Endothelial cell (in vitro differentiated cells): Measurements from ENCODE around the gene MUC21. TPM values are rescaled to one million over a fixed set of nuclear protein-coding genes. Genes with fewer than 3 reads are reported as not detected.
"Not testable (repeated sequence)": the region's sequence is repeated elsewhere in the genome, so short reads cannot be mapped to it uniquely, and the experiment has no call there.

ENCODE experiments used
- DNase-seq: peaks from one replicate; pipeline ENCODE4 v3.0.0; 2021; ENCODE audit warnings: low spot score
- H3K27ac Mint-ChIP-seq: one replicate; pipeline ENCODE4 v1.8.0; 2021; ENCODE audit warnings: mixed read lengths, inconsistent platforms; ENCODE audit not compliant: unreplicated experiment
- H3K27me3 Mint-ChIP-seq: one replicate; pipeline ENCODE4 v1.8.0; 2021; ENCODE audit warnings: mild to moderate bottlenecking, moderate library complexity, mixed read lengths, inconsistent platforms; ENCODE audit not compliant: unreplicated experiment
- H3K36me3 Mint-ChIP-seq: one replicate; pipeline ENCODE4 v1.8.0; 2021; ENCODE audit warnings: mild to moderate bottlenecking, low read depth, mixed read lengths, inconsistent platforms; ENCODE audit not compliant: unreplicated experiment
- H3K4me1 Mint-ChIP-seq: one replicate; pipeline ENCODE4 v1.8.0; 2021; ENCODE audit warnings: mild to moderate bottlenecking, mixed read lengths, inconsistent platforms; ENCODE audit not compliant: unreplicated experiment
- H3K4me3 Mint-ChIP-seq: one replicate; pipeline ENCODE4 v1.8.0; 2021; ENCODE audit warnings: mild to moderate bottlenecking, mixed read lengths, inconsistent platforms; ENCODE audit not compliant: unreplicated experiment
- H3K9me3 Mint-ChIP-seq: one replicate; pipeline ENCODE4 v1.8.0; 2021; ENCODE audit warnings: mixed read lengths, inconsistent platforms; ENCODE audit not compliant: unreplicated experiment
- total RNA-seq: library from RNA; stranded (reverse); fragmentation: NEBNext Ultra II Directional; extraction: Animal tissue kit (Norgen Biotek cat#: 25700); gene quantifications from one replicate; pipeline ENCODE4 v1.2.1, GENCODE V29; 2021; ENCODE audit not compliant: unreplicated experiment
- TF ChIP-seq, protein P1 (sequence below): fragments of 200-600 bp; sonication (generic); IDR thresholded peaks from one replicate; pipeline ENCODE4 v1.5.0; 2021; ENCODE audit warnings: antibody characterized with exemption; ENCODE audit not compliant: unreplicated experiment

MUC21 gene
- total RNA-seq, 1 donor from 2014 or later: 0.10 TPM

DNA sequence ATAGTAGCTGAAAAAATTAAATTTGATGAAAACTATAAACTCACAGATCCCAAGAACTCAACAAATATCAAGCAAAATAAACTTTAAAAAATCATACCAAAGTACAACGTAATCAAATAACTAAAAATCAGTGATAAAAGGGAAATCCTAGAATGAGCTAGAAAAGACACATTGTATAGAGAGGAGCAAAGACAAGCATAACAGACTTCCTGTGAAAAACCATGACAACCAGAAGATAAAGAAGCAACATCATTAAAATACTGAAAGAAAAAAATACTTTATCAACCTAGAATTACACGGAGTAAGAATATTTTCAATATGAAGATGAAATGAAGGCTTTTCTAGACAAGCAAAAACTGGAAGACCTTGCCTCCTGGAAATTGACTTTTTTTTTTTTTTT lies 36.5 kb downstream of the MUC21 start:
- TF ChIP-seq, protein P1, sequence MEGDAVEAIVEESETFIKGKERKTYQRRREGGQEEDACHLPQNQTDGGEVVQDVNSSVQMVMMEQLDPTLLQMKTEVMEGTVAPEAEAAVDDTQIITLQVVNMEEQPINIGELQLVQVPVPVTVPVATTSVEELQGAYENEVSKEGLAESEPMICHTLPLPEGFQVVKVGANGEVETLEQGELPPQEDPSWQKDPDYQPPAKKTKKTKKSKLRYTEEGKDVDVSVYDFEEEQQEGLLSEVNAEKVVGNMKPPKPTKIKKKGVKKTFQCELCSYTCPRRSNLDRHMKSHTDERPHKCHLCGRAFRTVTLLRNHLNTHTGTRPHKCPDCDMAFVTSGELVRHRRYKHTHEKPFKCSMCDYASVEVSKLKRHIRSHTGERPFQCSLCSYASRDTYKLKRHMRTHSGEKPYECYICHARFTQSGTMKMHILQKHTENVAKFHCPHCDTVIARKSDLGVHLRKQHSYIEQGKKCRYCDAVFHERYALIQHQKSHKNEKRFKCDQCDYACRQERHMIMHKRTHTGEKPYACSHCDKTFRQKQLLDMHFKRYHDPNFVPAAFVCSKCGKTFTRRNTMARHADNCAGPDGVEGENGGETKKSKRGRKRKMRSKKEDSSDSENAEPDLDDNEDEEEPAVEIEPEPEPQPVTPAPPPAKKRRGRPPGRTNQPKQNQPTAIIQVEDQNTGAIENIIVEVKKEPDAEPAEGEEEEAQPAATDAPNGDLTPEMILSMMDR: no peak
- Mint-ChIP-seq H3K4me3 (no peak overlapping the region), H3K27me3 (peaks cover 4% of the 10 kb centered on the region), H3K4me1 (no peaks in the 10 kb centered on the region), H3K9me3 (no peaks in the 10 kb centered on the region), H3K36me3 (no peaks in the 10 kb centered on the region), H3K27ac (no peak overlapping the region)
- DNase-seq: no peak

DNA sequence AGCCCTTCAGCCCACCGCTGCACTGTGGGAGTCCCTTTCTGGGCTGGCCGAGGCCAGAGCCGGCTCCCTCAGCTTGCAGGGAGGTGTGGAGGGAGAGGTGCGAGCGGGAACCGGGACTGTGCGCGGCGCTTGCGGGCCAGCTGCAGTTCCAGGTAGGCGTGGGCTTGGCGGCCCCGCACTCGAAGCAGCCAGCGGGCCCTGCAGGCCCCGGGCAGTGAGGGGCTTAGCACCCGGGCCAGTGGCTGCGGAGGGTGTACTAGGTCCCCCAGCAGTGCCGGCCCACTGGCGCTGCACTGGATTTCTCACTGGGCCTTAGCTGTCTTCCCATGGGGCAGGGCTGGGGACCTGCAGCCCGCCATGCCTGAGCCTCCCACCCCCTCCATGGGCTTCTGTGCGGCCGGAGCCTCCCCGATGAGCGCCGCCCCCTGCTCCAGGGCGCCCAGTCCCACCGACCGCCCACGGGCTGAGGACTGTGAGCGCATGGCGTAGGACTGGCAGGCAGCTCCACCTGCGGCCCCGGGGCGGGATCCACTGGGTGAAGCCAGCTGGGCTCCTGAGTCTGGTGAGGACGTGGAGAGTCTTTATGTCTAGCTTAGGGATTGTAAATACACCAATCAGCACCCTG lies 37.2 kb downstream of the MUC21 start:
- H3K4me3 Mint-ChIP-seq, DNase-seq, H3K4me1 Mint-ChIP-seq, H3K9me3 Mint-ChIP-seq, H3K36me3 Mint-ChIP-seq, H3K27me3 Mint-ChIP-seq, H3K27ac Mint-ChIP-seq: not testable (repeated sequence)

DNA sequence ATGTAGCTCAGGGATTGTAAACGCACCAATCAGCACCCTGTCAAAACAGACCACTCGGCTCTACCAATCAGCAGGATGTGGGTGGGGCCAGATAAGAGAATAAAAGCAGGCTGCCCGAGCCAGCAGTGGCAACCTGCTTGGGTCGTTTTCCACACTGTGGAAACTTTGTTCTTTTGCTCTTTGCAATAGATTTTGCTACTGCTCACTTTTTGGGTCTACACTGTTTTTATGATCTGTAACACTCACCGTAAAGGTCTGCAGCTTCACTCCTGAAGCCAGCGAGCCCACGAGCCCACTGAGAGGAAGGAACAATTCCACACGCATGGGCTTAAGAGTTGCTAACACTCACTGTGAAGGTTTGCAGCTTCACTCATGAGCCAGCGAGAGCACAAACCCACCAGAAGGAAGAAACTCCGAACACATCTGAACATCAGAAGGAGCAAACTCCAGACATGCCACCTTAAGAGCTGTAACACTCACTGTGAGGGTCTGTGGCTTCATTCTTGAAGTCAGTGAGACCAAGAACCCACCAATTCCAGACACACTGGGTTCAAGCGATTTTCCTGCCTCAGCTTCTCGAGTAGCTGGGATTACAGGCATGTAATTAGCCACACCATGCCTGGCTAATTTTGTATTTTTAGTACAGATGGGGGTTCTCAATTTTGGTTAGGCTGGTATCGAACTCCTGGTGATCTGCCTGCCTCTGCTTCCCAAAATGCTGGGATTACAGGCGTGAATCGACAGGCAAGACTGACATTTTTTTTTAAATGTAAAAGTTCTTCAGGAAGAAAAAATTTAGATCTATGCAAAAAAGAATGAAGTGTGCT lies 38.4 kb downstream of the MUC21 start:
- not testable (repeated sequence) for H3K9me3 Mint-ChIP-seq, H3K36me3 Mint-ChIP-seq, H3K27ac Mint-ChIP-seq, H3K4me1 Mint-ChIP-seq, DNase-seq, H3K27me3 Mint-ChIP-seq, H3K4me3 Mint-ChIP-seq

DNA sequence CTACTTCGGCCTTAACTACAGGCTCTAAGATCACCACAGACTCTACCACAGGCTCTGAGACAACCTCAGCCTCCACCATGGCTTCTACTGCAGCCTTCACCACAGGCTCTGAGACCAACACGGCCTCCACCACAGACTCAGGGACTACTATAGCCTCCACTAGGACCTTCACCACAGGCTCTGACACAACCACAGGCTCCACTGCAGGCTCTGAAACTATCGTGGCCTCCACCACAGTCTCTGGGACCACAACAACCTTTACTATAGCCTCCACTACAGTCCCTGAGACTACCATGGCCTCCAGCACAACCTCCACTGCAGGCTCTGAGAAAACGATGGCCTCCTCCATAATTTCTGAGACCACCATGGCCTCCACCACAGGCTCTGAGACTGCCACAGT lies 42.1 kb downstream of the MUC21 start:
- Mint-ChIP-seq H3K4me3 (no peak overlapping the region), H3K36me3 (peaks cover 5% of the 10 kb centered on the region), H3K4me1 (no peaks in the 10 kb centered on the region), H3K27ac (no peak overlapping the region), H3K9me3 (no peaks in the 10 kb centered on the region), H3K27me3 (peaks cover 10% of the 10 kb centered on the region)
- DNase-seq: no peak
- TF ChIP-seq, protein P1: no peak

DNA sequence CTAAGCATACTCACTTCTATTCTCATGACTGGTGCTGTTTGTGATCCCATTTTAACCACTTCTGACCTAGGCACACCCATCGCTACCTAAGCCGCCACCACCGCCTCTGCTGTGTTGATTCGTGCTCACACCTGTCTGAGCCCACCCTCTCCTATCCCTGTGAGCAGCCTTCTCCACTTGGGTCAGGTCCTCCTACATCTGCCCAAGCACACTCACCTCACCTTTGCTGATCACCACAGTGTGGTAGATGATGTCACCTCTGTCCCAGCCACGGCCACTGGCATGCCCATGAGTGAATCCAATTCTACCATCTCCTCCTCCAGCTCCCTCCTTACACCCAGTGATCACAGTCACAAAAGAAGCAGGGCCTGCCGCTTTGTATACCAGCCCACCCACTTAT lies 47.6 kb downstream of the MUC21 start:
- no peak overlapping the region for H3K4me3 Mint-ChIP-seq
- peaks cover 5% of the 10 kb centered on the region for H3K36me3 Mint-ChIP-seq

More for the DNA sequence above, 47.6 kb downstream of the MUC21 start:
- peaks cover 2% of the 10 kb centered on the region for H3K4me1 Mint-ChIP-seq
- DNase-seq: no peak
- H3K9me3 Mint-ChIP-seq: no peaks in the 10 kb centered on the region
- peaks cover 10% of the 10 kb centered on the region for H3K27me3 Mint-ChIP-seq
- TF ChIP-seq, protein P1: no peak
- H3K27ac Mint-ChIP-seq: no peak overlapping the region
